Neural progenitor cell (in vitro differentiated cells): ENCODE data around the gene TMEM260.
"Not testable (repeated sequence)": the region's sequence is repeated elsewhere in the genome, so short reads cannot be mapped to it uniquely, and the experiment has no call there.

Experiments used
- CTCF ChIP-seq: fragments of 200-600 bp; sonication (generic); IDR thresholded peaks from 2 replicates; pipeline ENCODE4 v1.5.1; 2017; ENCODE audit warnings: antibody characterized with exemption, mild to moderate bottlenecking
- EZH2phosphoT487 ChIP-seq: fragments of 200-600 bp; sonication (generic); IDR thresholded peaks from 2 replicates; pipeline ENCODE4 v1.6.1; 2017; ENCODE audit warnings: antibody characterized with exemption

GRCh38 chr14:56611663-56612062 lies 32.1 kb downstream of the TMEM260 start:
- not testable (repeated sequence) for TF ChIP-seq CTCF, EZH2phosphoT487
